ENCODE data around the gene CD300A.

GRCh38 chr17:74514632-74515334 lies 48.3 kb downstream of the CD300A start:
- TF ChIP-seq, protein P1, sequence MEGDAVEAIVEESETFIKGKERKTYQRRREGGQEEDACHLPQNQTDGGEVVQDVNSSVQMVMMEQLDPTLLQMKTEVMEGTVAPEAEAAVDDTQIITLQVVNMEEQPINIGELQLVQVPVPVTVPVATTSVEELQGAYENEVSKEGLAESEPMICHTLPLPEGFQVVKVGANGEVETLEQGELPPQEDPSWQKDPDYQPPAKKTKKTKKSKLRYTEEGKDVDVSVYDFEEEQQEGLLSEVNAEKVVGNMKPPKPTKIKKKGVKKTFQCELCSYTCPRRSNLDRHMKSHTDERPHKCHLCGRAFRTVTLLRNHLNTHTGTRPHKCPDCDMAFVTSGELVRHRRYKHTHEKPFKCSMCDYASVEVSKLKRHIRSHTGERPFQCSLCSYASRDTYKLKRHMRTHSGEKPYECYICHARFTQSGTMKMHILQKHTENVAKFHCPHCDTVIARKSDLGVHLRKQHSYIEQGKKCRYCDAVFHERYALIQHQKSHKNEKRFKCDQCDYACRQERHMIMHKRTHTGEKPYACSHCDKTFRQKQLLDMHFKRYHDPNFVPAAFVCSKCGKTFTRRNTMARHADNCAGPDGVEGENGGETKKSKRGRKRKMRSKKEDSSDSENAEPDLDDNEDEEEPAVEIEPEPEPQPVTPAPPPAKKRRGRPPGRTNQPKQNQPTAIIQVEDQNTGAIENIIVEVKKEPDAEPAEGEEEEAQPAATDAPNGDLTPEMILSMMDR (IDR thresholded peaks at IDR 0.05): no peak
- no peak for TF ChIP-seq POLR2A (IDR thresholded peaks at IDR 0.05)

Measured in esophagus squamous epithelium (tissue), 4 donors.